GM06990 (cell line): ENCODE results near the gene PPP1R12B.

Source experiments
- DNase-seq: peaks from one replicate; pipeline ENCODE4 v3.0.0-alpha.2; 2011; ENCODE audit not compliant: insufficient read length; ENCODE audit errors: extremely low read depth
- H3K27me3 ChIP-seq: replicated peaks from 2 replicates; pipeline ENCODE4 v1.6.0; 2011; ENCODE audit warnings: low read length; ENCODE audit not compliant: control insufficient read depth, insufficient read depth
- H3K36me3 ChIP-seq: 2 replicates; pipeline ENCODE4 v1.5.1; 2011; ENCODE audit warnings: low read length; ENCODE audit not compliant: control insufficient read depth, insufficient read depth
- H3K4me3 ChIP-seq: replicated peaks from 2 replicates; pipeline ENCODE4 v1.5.1; 2011; ENCODE audit warnings: low read depth, mild to moderate bottlenecking, control low read depth, low read length
- TF ChIP-seq, protein P1 (sequence below): IDR thresholded peaks from 2 replicates; pipeline ENCODE4 v1.5.1; 2011; ENCODE audit warnings: low read length, control low read depth, mild to moderate bottlenecking, inconsistent platforms; ENCODE audit not compliant: insufficient read depth, poor library complexity, severe bottlenecking

The PPP1R12B gene

GRCh38 chr1:202596638-202597037 lies 248.1 kb downstream of the PPP1R12B start:
- H3K4me3 ChIP-seq, result no peak overlapping the region
- H3K27me3 ChIP-seq, result no peaks in the 10 kb centered on the region; the same call in 1 of the 2 replicates
- DNase-seq, result no peak
- TF ChIP-seq, protein P1, sequence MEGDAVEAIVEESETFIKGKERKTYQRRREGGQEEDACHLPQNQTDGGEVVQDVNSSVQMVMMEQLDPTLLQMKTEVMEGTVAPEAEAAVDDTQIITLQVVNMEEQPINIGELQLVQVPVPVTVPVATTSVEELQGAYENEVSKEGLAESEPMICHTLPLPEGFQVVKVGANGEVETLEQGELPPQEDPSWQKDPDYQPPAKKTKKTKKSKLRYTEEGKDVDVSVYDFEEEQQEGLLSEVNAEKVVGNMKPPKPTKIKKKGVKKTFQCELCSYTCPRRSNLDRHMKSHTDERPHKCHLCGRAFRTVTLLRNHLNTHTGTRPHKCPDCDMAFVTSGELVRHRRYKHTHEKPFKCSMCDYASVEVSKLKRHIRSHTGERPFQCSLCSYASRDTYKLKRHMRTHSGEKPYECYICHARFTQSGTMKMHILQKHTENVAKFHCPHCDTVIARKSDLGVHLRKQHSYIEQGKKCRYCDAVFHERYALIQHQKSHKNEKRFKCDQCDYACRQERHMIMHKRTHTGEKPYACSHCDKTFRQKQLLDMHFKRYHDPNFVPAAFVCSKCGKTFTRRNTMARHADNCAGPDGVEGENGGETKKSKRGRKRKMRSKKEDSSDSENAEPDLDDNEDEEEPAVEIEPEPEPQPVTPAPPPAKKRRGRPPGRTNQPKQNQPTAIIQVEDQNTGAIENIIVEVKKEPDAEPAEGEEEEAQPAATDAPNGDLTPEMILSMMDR, result no peak
- no peaks in the 10 kb centered on the region for H3K36me3 ChIP-seq

DNA sequence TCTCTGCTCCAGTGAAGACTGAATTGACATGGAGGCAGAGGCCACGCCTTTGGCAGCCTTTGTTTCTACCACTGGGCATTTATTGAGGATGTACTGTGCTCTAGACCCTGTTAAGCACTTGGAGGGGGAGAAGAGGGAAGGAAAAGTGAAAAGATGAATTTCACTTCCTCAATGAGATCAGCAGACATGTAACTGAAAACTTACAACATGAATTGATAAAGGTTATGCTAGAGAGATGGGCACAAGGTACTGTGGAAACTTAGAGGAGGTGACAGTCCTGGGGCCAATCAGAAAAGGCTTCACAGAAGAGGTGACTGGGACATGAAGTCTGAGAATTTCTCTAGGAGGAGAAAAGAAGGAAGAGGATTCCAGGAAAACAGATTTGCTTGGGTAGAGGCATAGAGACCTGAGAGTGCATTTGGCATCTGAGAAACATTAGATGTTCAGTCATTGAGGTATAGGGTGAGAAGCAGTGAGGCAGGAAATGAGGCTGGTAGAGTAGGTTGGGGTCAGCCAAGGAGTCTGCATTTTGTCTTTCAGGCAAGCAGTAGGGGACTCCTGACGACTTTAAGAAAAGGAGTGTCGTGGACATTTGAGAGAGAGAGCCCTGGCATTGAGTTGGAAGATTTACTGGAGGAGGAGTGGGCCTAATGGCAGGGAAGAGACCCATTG lies 248.7 kb downstream of the PPP1R12B start:
- no peak overlapping the region for H3K4me3 ChIP-seq
- TF ChIP-seq, protein P1, result no peak
- no peak for DNase-seq
- H3K36me3 ChIP-seq, result no peaks in the 10 kb centered on the region
- H3K27me3 ChIP-seq, result no peaks in the 10 kb centered on the region; the same call in 1 of the 2 replicates

DNA sequence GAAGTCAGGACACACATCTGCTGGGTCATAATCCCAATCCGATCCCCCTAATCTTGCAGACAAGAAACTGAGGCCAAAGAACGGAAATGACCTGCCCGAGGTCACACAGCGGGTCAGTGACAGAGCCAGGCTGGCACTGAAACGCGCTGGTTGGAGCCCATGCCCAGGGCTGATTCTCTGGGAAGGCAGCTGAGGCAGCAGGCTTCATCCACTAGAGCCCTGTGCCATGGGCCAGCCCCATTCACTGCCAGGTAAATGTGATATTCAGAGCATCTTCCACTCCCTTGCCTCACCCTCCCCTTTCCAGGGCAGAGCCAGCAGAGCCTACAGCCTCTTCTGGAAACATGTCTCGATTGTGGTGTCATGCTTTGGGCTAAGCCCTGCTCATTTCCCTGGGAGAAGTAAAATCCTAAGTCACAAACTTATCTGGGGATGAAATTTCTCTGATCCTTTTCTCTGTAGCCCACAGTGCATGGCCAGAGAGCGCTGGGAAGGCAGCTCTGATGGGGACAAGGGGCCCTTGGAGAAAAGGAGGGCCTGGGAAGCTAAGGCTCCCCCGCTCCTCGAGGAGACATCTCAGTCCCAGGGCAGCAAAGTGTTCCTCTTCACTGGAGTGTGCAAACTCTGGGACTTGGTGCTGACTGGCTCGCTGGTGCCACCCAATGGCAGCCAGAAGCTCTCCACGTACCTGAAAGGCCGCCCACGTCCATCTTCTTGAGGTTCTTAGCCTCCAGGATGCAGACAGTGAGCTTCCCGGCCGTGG lies 251.4 kb downstream of the PPP1R12B start:
- H3K27me3 ChIP-seq, result no peaks in the 10 kb centered on the region; the same call in 1 of the 2 replicates
- TF ChIP-seq, protein P1, result peak; percentile 90
- DNase-seq, result no peak

DNA sequence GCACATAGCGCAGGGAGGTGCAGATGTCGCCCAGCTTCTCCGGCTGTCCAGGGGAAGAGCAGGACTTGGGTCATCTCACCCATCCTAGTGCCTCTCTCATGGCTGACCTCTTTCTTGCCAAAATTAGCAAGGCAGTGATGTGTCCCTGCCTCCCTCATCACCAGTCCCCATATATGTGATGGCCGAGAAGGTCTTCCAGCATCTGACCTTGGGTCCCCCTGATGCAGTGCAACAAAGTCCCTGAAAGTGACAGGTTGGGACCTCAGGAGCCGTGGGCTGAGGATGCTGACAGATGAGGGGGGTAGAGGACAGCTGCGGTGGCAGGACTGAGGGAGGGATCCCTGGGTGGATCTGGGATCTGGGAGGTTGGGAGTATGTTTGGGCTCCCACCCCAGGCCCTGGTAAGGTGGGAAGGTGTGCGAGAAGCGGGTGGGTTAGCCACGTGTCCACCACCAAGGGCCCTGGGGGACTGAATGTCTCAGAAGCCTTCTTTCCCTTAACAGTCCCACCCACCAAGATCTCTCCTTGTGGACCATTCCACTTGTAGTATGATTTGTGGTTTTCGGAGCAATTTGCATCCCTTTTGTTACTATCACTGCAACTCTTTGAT lies 252.0 kb downstream of the PPP1R12B start:
- peak; percentile 25 for DNase-seq
- H3K4me3 ChIP-seq, result no peak overlapping the region
- no peaks in the 10 kb centered on the region; the same call in 1 of the 2 replicates for H3K27me3 ChIP-seq
- TF ChIP-seq, protein P1, result no peak
- no peaks in the 10 kb centered on the region for H3K36me3 ChIP-seq

More for the DNA sequence above, 251.4 kb downstream of the PPP1R12B start:
- no peak overlapping the region for H3K4me3 ChIP-seq
- H3K36me3 ChIP-seq, result no peaks in the 10 kb centered on the region

DNA sequence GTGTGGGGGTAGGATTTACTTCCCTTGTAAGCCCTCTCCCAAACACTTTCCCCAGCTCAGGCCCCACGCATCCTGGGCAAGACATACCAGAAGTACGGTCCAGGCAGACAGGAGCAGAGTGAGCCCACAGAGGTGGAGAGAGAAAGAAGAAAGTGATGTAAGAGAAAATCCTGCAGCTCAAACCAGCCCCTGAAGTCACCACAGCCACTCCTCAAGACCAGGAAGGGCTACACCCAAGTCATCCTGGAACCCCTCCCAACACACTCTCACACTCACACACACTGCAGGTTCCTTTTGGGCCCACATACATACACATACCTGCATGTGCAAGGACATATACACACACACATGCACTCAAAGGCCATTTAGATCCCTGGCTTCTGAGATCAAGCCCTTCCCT lies 254.9 kb downstream of the PPP1R12B start:
- no peaks in the 10 kb centered on the region for H3K36me3 ChIP-seq
- TF ChIP-seq, protein P1, result no peak
- H3K27me3 ChIP-seq, result no peaks in the 10 kb centered on the region

More for the DNA sequence above, 254.9 kb downstream of the PPP1R12B start:
- no peak for DNase-seq
- no peak overlapping the region for H3K4me3 ChIP-seq
